Pancreas (tissue), 10 donors: ENCODE results near the gene IER5L. TPM values are rescaled to one million over a fixed set of nuclear protein-coding genes. Genes with fewer than 3 reads are reported as not detected.
A peak's percentile ranks its signal among the peaks of the same experiment; 100 is the strongest.

Experiments used
- ATAC-seq, 4 donors: fragments of 200-7000 bp; cut with Tn5 transposase; one replicate each; pipeline versions ENCODE4 v1.8.0 to v1.9.1; 2020; ENCODE audit warnings: mild to moderate bottlenecking in 4 of 4, moderate library complexity in 4 of 4
- DNase-seq, 6 donors: peaks; one replicate each; pipeline ENCODE4 v3.0.0-alpha.2; 2020
- FAIRE-seq: peaks from 2 replicates; lab custom pipeline; 2012; peaks lifted over from hg19 to GRCh38; lab: Jason Lieb, UNC
- H3K27ac ChIP-seq, 4 donors: fragments of 200-600 bp; sonication (generic); 1 replicate in 3 of 4; 2 replicates in 1 of 4; pipeline versions ENCODE4 v1.5.0 to v1.8.0; 2020
- H3K27me3 ChIP-seq, 4 donors: fragments of 200-600 bp; one replicate each; pipeline ENCODE4 v1.8.0; 2021
- H3K36me3 ChIP-seq, 3 donors: fragments of 200-600 bp; sonication (generic) in 1 of 3; one replicate each; pipeline versions ENCODE4 v1.5.0 to v1.8.0; 2020 to 2021
- H3K4me1 ChIP-seq, 3 donors: fragments of 200-600 bp; one replicate each; pipeline ENCODE4 v1.8.0; 2021
- H3K4me3 ChIP-seq, 4 donors: fragments of 200-600 bp; sonication (generic) in 2 of 4; one replicate each; pipeline versions ENCODE4 v1.5.0 to v1.8.0; 2020 to 2021
- H3K9me3 ChIP-seq, 4 donors: fragments of 200-600 bp; one replicate each; pipeline ENCODE4 v1.8.0; 2021
- WGBS, 2 donors: extraction: QIAGEN DNeasy Blood & Tissue Kit; methylation state at CpG; one replicate each; pipeline ENCODE4 v1.1.7; 2013; 5-methylcytosine and 5-hydroxymethylcytosine counted together
- intact Hi-C, 3 donors: fragments of 100-400 bp; cut with DNase I; formaldehyde crosslinking; loops; one replicate each; pipeline versions ENCODE4 v1.11.1 to v1.14.2; 2022
- polyA plus RNA-seq, 2 donors: library from polyadenylated mRNA; stranded (reverse); fragments of 200-250 nt; gene quantifications; one replicate each; pipeline ENCODE4 v1.2.3, GENCODE V29; 2013
- total RNA-seq, 6 donors: library from RNA; stranded (reverse); fragmentation: NEBNext Ultra II Directional in 4 of 6; extraction: Animal tissue kit (Norgen Biotek cat#: 25700) in 4 of 6; gene quantifications; one replicate each; pipeline versions ENCODE4 v1.2.1 to v1.2.4, GENCODE V29; 2021 to 2023
- TF ChIP-seq, protein P1 (sequence below), 4 donors: fragments of 200-600 bp; sonication (generic) in 3 of 4; IDR thresholded peaks; one replicate each; pipeline versions ENCODE4 v1.5.0 to v1.8.0; 2021; ENCODE audit warnings: antibody characterized with exemption in 4 of 4
- donor health status: healthy with polysubstance abuse.
- donor health status: DM: no; HTN: no; CAD: no; lungs with moderate emphysema.
- donor health status: DM: no; HTN: no; CAD: no.
- donor health status: control.
- donor health status: control.
- donor health status: Bipolar disorder and iron deficiency.
- donor health status: DM: yes; HTN: yes; CAD: no.
- donor health status: DM: no; HTN: no; CAD: no.
- donor health status: DM: no; HTN: no; CAD: no.
- donor health status: DM: yes; HTN: yes; CAD: no.

Gene IER5L
- total and polyA plus RNA-seq, 8 donors: 1.8 to 14.3 (median 6.4) TPM

DNA sequence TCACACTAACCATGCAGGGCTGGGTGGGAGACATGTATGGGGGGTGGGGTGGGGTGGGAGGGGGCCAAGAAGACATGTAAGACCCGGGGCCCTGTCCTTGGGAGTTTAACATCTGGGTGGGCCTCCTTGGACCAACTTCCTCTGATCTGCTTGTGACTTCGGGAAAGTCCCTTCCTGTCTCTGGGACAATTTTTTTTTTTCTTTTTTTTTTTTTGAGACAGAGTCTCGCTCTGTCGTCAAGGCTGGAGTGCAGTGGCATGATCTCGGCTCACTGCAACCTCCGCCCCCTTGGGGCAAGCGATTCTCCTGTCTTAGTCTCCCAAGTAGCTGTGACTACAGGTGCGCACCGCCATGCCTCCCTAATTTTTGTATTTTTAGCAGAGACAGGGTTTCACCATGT, 23.8 kb upstream of the IER5L start:
- Histone ChIP-seq H3K4me3 (no peak overlapping the region), H3K36me3 (no peaks in the 10 kb centered on the region), H3K9me3 (no peaks in the 10 kb centered on the region), H3K4me1 (no peaks in the 10 kb centered on the region), H3K27me3 (no peaks in the 10 kb centered on the region), H3K27ac (no peak overlapping the region)
- TF ChIP-seq, protein P1, sequence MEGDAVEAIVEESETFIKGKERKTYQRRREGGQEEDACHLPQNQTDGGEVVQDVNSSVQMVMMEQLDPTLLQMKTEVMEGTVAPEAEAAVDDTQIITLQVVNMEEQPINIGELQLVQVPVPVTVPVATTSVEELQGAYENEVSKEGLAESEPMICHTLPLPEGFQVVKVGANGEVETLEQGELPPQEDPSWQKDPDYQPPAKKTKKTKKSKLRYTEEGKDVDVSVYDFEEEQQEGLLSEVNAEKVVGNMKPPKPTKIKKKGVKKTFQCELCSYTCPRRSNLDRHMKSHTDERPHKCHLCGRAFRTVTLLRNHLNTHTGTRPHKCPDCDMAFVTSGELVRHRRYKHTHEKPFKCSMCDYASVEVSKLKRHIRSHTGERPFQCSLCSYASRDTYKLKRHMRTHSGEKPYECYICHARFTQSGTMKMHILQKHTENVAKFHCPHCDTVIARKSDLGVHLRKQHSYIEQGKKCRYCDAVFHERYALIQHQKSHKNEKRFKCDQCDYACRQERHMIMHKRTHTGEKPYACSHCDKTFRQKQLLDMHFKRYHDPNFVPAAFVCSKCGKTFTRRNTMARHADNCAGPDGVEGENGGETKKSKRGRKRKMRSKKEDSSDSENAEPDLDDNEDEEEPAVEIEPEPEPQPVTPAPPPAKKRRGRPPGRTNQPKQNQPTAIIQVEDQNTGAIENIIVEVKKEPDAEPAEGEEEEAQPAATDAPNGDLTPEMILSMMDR (IDR thresholded peaks at IDR 0.05): no peak
- 63 to 70% methylated on average over 7 to 9 of the region's 9 CpGs for WGBS, 2 donors
- DNase-seq (no peak), FAIRE-seq (no peak), ATAC-seq (no peak)
- intact Hi-C loops: no loop called here

DNA sequence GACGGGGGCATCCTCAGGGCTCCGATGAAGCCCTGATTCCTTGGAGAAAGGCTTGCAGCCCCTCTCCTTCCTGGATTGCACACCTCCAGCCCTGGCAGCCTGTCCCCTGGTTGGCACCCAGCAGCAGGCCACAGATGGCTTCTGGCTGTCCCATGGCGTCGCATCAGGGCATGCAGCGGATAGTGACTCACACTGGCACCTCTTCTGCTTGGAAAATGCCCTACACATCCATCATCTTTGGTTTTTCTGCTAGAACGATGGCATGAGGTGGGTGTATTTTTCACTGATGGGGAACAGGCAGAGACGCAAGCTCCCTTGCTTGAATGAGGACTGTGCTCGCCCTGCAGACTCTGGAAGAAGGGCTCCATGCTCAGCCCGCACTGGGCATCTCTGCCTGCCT, 23.2 kb upstream of the IER5L start:
- H3K9me3 ChIP-seq: no peaks in the 10 kb centered on the region
- TF ChIP-seq, protein P1 (IDR thresholded peaks at IDR 0.05): no peak
- no peak for FAIRE-seq
- 77 to 80% methylated on average over 9 of the region's 9 CpGs for WGBS, 2 donors
- no peak overlapping the region for H3K27ac ChIP-seq
- no peak overlapping the region for H3K4me3 ChIP-seq
- H3K36me3 ChIP-seq: no peaks in the 10 kb centered on the region
- ATAC-seq: no peak
- no peaks in the 10 kb centered on the region for H3K4me1 ChIP-seq
- intact Hi-C loops: no loop called here
- no peaks in the 10 kb centered on the region for H3K27me3 ChIP-seq
- no peak for DNase-seq

DNA sequence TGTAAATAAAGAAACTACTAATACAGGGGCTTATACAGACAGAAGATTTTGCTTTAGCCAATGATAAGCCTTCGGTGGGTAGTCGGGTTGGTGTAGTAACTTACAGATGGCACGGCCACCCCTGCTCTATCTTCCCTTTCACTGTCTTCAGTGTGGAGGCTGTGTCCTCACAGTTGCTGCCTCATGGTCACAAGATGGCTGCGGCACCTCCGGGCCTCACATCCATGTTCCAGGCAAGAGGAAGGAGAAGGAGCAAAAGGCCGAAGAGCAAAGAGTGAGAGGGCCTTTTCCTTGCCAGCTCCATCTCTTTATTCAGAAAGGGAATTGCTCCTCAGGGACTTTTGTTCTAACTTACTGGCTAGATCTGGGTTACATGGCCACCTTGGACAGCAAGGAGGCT, 22.2 kb upstream of the IER5L start:
- no peak for DNase-seq
- 89 to 92% methylated on average over 6 of the region's 6 CpGs for WGBS, 2 donors
- H3K4me3 ChIP-seq: no peak overlapping the region
- no peaks in the 10 kb centered on the region for H3K36me3 ChIP-seq
- ATAC-seq: no peak
- TF ChIP-seq, protein P1 (IDR thresholded peaks at IDR 0.05): no peak
- no peak for FAIRE-seq
- H3K4me1 ChIP-seq: no peaks in the 10 kb centered on the region
- intact Hi-C loops: no loop called here
- H3K27ac ChIP-seq: no peak overlapping the region
- no peaks in the 10 kb centered on the region for H3K9me3 ChIP-seq
- H3K27me3 ChIP-seq: no peaks in the 10 kb centered on the region

DNA sequence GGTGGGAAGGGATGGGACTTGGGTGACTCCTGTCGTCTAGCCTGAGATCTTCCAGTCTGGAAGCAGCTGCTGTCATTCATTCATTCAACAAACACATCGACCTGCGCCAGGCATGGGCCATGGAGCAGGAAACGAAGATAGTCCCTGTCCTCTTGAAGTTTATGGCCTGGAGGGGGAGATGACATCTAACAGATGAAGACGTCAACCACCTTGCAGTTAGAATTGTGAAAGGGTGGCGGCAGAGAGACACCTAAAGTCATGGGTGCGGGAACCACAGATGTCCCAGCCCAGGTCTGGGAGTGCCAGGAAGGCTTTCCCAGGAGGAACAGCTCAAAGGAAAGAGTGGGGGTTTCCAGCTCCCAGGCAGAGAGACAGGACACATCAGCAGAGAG, 21.0 kb upstream of the IER5L start:
- intact Hi-C loops: no loop called here
- Histone ChIP-seq H3K4me3 (no peak overlapping the region), H3K9me3 (no peaks in the 10 kb centered on the region), H3K36me3 (no peaks in the 10 kb centered on the region), H3K4me1 (no peaks in the 10 kb centered on the region), H3K27ac (peak overlapping the region in 1 of 4 donors; percentile 41), H3K27me3 (no peaks in the 10 kb centered on the region)
- 79 to 80% methylated on average over 7 of the region's 7 CpGs for WGBS, 2 donors
- FAIRE-seq (no peak), ATAC-seq (no peak), DNase-seq (no peak)
- TF ChIP-seq, protein P1 (IDR thresholded peaks at IDR 0.05): no peak

DNA sequence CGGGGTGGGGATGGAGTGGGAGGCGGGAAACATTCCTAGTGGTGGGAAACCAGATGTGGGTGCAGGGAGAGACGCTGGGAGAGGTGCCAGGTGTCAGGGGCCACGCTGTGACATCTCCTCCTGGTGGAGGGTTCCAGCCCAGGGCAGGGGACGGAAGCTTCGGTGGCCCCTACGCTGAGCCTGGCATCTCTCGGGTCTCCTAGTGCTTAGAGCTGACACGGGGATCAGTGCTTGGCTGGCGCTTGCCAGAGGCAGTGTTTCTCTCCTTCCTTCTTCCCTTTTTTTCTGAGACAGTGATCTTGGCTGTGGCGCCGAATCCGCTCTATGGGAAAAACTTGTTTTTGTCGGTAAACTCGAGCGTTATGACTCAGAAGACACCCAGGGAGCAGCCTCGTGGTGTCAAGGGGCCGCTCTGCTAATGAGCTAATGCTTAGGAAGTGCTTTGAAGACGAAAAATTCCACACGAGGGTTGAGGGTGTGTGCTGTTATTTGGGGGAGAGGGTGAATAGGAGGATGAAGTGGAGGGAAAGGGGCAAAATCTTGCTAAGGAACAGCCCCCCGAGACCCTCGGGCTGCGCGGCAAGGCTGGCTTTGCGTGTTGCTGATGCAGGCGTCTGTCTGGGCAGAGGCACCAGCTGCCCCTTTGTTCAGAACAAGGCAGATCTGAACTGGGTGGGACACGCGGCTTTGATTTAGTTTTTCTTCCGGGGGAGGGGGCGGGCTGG, 20.4 kb upstream of the IER5L start:
- Histone ChIP-seq H3K4me1 (no peaks in the 10 kb centered on the region), H3K27ac (peak overlapping the region in 2 of 4 donors; percentile 36 to 41), H3K27me3 (no peaks in the 10 kb centered on the region), H3K9me3 (no peaks in the 10 kb centered on the region), H3K4me3 (no peak overlapping the region), H3K36me3 (no peaks in the 10 kb centered on the region)
- no peak for FAIRE-seq
- 49 to 55% methylated on average over 30 of the region's 30 CpGs for WGBS, 2 donors
- TF ChIP-seq, protein P1 (IDR thresholded peaks at IDR 0.05): no peak
- intact Hi-C loops: no loop called here
- peak in 2 of 4 donors; percentile 15 to 43 for ATAC-seq
- DNase-seq: no peak
